RPMI7951 (cell line): Measurements from ENCODE around the gene MSTO1. TPM values are rescaled to one million over a fixed set of nuclear protein-coding genes. Genes with fewer than 3 reads are reported as not detected.
"Not testable (repeated sequence)": the region's sequence is repeated elsewhere in the genome, so short reads cannot be mapped to it uniquely, and the experiment has no call there.

Experiments used
- DNase-seq: peaks from one replicate; pipeline ENCODE4 v3.0.0-alpha.2; 2012; ENCODE audit warnings: low read depth
- total RNA-seq: library from RNA; depleted of rRNA; stranded (reverse); fragments of >200 nt; shearing (Covaris generic); gene quantifications from 2 replicates; pipeline ENCODE4 v1.2.3, GENCODE V29; 2014

The MSTO1 gene
- total RNA-seq, 1 experiment from 2014 or later, result 15.5 TPM

- DNase-seq, result not testable (repeated sequence)
Observed at GRCh38 chr1:155613226-155613625, 3.2 kb downstream of the MSTO1 start.

DNA sequence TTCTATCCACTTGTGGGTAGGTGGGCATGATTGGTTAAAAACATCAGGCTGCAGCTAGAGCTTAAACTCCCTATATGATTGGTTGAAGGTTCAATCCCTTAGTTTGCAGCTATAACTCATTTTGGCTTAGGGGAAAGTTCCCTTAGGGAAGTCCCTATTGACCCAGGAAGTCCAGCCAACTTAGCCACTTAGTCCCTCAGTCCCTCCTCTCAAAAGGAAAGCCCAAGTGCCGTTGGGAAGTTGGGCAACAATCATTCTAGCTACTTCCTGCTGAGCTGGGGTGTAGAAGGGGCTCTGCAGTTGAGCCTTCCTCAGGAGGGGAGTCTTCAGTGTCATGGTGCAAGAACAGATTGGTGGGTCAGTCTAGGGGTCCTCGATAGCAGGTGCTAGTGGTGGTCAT lies 12.2 kb downstream of the MSTO1 start:
- DNase-seq, result no peak

DNA sequence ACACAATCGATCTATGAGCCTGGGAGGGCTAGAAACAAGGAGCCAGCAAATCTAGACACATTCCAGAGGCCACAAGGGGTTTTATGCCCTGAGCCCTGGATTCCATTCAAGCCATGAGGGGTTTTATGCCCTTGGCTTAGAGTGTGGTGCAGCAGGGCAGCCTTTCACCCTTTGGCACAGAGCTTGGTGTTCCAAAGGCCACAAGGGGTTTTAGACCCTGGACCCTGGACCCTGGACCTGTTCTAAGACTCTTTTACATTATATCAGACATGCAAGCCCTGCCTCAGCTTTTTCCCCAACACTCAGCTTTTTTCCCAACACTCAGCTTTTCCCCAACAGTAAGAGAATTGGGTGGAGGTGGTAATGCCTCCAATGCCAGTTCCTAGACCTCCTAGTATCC lies 13.3 kb downstream of the MSTO1 start:
- no peak for DNase-seq

- not testable (repeated sequence) for DNase-seq
Observed at GRCh38 chr1:155626428-155626827, 16.4 kb downstream of the MSTO1 start.

DNA sequence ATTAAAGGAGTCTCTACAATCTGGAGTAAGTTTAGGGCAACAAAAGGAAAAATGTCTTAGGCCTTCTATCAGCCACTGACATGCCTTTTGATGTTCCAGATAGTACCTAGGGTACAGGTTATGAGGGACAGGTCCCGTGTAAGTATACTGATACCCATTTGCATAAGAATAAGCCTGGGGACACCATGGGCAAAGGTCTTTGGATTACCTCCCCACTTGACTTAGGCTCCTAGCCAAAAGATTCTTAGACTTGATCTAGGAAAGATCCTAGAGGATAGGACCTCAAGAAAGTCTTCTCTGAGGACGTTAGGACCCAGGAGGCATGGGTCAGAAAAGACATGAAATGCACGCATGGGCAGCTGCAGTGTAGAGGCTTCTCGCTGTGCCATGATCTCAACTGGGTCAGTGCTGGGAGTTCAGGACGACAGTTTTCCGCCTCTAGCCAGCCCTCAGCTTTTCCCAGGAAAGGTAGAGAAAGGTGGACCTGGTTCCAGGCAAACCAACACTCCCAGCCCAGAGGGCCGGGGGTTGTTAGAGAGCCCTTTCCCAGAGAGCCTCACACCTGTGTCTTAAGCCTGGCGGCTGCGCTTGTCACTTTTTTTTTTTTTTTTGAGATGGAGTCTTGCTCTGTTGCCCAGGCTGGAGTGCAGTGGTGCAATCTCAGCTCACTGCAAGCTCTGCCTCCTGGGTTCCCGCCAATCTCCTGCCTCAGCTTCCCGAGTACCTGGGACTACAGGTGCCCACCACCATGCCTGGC lies 26.6 kb downstream of the MSTO1 start:
- DNase-seq, result no peak

DNA sequence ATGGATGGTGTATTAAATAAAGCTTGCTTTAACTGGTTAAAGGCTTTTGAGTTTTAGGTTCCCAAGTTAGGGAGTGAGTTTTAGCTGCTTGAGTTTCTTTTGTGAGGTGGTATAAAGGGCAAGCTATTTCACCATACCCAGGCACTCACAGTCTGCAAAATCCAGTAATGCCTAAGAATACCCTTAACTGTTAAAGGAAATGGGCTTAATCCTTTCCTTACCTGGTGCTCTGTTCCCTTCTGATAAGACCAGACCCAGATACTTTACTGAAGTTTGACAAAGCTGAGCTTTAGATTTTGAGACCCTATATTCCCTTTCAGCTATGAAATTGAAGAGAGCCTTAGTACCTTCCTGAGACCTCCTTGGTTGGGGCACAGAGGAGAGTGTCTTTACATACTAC lies 30.3 kb downstream of the MSTO1 start:
- DNase-seq, result no peak

DNA sequence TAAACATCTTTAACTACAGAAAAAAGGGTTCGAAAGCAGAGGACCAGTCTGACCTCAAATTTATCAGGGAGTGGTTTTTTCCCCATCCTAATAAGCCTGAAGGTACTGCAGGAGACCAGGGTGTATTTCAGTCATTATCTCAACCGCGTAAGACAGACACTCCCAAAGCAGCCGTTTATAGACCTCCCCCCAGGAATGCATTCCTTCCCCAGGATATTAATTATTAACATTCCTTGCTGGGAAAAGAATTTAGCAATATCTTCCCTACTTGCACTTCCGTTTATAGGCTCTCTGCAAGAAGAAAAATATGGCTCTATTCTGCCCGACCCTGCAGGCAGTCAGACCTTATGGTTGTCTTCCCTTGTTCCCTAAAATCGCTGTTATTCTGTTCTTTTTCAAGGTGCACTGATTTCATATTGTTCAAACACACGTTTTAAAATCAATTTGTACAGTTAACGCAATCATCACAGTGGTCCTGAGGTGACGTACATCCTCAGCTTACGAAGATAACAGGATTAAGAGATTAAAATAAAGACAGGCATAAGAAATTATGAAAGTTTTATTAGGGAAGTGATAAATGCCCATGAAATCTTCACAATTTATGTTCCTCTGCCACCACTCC lies 32.7 kb downstream of the MSTO1 start:
- not testable (repeated sequence) for DNase-seq

- no peak for DNase-seq
Observed at GRCh38 chr1:155643230-155643629, 33.2 kb downstream of the MSTO1 start.

DNA sequence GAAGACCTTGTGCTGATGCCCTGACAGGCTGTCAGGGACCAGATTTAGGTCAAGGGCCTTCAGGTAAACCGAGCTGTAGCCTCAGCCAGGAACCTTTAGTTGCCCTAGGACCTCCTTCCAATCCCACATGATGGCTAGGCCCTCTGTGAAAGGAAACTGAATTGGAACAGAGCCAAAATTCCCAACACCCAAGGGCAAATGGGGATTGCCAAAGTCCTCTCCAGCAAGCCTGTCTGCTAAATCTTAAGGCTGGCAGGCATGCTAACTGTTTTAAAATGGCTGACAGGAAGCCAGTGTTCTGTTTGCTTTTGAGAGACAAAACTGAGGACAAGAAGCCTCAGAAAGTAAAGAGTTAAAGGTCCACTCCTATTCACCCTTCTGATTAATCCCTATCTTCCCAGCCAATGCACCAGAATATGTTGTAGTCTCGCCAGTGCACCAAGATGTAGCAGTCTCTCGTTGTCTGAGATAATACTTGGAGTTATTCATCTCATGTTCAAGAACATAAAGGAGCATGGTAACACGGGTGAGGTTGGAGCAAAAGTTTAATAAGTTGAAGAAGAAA lies 35.1 kb downstream of the MSTO1 start:
- peak; percentile 57 for DNase-seq

- DNase-seq, result peak; percentile 67
Observed at GRCh38 chr1:155645648-155646047, 35.6 kb downstream of the MSTO1 start.

DNA sequence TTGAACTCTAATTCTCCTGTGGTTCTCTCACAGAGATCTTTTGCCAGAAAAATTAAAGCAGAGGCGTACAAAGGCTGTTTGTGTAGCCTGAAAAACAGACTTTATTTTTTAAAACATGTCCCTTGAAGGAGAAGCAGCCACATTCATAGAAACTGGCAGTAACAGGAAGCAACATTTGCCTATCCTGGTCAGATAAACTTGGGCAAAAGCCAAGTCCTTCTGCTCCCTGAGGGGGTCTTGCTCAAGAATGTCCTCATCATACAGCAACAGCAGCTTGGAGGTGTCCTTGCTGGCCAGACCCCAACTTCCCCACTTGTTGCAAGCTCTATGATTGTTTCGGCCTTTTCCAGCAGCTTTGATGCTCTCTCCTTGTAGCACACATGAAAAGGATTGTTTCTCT lies 36.3 kb downstream of the MSTO1 start:
- DNase-seq, result peak; percentile 60

DNA sequence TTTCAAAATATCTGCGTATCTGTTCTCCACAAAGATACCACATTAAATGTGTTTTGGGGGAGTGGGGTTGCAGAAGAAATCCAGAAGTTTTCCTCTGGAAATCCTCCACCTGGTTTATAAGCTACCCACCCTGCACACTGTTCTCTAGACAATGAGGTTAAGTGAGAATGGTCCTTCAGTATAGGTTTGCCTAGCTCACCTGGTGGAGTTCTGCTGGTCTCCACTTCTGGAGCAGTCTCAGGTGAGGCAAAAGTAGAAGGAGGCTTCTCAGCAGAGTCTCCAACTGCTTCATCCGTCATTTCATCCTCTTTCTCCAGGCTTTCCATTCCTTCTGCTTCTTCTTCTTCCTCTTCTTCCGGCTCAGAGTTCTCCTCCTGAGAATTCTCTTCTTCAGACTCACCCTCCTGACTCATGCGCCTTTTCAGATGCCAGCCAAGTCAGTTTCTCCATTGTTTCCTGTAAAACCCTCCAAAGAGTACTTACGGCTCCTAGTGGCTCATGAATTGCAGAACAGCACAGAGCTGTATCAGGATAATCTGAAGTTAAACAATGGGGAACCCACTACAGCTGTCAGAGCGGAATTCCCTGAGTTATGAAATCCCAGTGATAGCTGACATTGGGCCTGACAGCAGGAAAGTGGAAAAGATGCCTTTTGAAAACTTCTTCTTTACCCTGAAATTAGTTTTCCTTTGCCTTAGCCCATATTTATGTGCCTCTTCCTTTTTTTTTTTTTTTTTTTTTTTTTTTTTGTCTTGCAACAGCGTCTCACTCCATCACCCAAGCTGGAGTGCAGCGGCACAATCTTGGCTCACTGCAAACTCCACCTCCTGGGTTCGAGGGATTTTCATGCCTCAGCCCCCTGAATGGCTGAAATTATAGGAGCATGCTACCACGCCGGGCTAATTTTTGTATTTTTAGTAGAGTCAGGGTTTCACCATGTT lies 38.5 kb downstream of the MSTO1 start:
- DNase-seq, result peak; percentile 88

GRCh38 chr1:155649676-155650075 lies 39.7 kb downstream of the MSTO1 start:
- DNase-seq, result no peak

GRCh38 chr1:155650231-155650757 lies 40.3 kb downstream of the MSTO1 start:
- no peak for DNase-seq

DNA sequence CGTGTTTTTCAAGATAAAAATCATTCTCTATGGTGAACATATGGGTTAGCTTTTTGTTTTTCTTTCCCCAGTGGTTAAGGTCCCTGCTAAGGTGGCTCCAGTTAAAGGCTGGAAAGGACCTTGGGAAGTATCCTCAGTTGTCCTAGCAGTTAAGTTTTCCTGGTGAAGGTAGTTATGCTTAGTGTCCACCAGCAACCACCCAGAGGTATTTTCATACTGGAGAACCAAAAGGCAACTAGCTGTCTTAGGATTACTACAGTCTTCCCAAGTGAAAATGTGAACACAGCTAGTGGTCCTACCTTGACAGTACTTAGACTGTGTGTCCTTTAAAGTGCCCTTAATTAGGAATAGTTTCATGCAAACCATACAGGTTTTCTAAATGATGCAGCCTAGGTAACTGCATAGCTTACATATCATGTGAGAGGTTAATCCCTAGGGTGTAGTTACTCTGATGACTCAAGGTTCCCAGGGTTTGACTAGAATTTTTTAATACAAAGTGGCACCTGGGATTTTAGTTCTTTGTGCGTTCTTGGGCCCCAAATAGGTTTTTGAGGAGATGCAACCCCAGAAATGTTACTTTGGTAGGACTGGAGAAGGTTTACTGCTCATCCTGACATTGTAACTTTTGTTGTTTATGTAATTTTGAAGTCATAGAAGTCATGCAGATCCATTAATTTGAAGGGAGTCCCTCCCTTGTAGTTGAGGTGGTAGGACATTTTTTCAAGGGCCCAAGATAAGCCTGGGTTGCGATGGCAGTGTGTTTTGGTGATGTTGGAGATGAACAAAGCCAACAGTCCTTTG lies 42.0 kb downstream of the MSTO1 start:
- DNase-seq, result no peak

DNA sequence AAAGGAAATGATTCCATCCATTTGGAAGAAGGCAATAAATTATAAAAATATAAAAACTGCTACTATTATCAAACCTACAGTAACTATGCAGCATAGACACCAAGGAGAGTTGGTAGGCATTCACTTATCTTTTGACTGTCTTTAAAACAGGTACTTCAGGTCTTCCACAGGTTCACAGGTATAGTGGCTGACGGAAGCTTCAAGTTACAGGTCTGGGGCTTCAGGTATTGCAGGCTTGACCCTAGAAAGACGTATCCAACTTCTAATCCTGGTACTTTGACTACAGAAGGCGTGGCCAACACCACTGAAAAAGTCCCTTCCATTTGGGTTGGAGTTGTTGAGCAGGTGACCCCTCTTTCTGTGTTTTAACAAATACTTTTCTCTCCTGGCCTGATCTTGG lies 42.9 kb downstream of the MSTO1 start:
- no peak for DNase-seq

DNA sequence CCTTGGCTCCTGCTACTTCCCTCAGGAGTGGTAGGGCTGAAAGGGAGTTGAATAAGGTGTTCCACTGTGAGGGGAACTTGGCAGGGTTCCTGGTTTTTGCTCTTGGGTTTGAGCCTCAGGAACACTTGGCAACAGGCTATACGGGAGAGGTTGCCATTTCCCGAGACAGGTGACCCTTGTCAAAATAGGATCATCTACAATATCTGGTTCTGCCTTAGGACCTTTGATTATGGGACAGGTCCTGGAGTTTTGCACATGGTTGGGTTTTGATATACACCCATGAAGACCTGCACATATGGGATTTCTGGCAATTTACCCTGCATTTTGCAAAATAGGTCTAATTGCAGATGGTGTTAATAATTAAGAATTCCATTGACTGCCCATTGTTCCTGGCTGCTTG lies 47.4 kb downstream of the MSTO1 start:
- DNase-seq, result no peak

DNA sequence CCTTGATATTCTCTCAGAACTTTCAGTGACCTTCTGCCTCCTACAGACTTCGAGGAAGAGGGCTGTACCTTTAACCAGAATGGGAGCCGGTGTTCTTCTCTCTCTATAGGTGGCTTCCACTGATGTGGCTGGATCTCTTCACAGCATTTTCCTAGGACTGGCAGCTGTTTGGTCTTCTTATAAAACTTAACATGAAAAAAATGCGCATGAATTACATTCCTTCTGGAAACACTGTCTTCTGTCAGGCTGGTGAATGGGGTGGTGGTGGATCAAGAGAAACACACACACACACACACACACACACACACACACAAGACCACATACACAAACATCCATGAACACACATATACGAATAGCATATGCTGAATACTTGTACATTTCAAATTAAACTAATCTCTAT lies 51.2 kb downstream of the MSTO1 start:
- not testable (repeated sequence) for DNase-seq
